HepG2 (cell line): ENCODE measurements around the gene RCC2.

ENCODE experiments used
- KDM1A ChIP-seq: IDR thresholded peaks from 2 replicates; pipeline ENCODE4 v1.6.1; 2016; ENCODE audit warnings: missing compliant biosample characterization
- KLF11 ChIP-seq: IDR thresholded peaks from 2 replicates; pipeline ENCODE4 v1.6.1; 2016; ENCODE audit warnings: missing compliant biosample characterization
- MZF1 ChIP-seq: sonication (generic); formaldehyde crosslinking; IDR thresholded peaks from 2 replicates; pipeline ENCODE4 v1.8.1; 2023; ENCODE audit warnings: mild to moderate bottlenecking, missing genetic modification reagents, borderline replicate concordance
- USF2 ChIP-seq, 2 experiments: sonication (generic) in 1 of 2; formaldehyde crosslinking in 1 of 2; IDR thresholded peaks; 2 replicates each; pipeline versions ENCODE4 v1.5.1 to v1.6.1; 2011 to 2020; ENCODE audit warnings: borderline replicate concordance in 1 of 2, low read depth in 1 of 2, low read length in 1 of 2, mild to moderate bottlenecking in 1 of 2, missing genetic modification reagents in 1 of 2, moderate library complexity in 1 of 2

DNA sequence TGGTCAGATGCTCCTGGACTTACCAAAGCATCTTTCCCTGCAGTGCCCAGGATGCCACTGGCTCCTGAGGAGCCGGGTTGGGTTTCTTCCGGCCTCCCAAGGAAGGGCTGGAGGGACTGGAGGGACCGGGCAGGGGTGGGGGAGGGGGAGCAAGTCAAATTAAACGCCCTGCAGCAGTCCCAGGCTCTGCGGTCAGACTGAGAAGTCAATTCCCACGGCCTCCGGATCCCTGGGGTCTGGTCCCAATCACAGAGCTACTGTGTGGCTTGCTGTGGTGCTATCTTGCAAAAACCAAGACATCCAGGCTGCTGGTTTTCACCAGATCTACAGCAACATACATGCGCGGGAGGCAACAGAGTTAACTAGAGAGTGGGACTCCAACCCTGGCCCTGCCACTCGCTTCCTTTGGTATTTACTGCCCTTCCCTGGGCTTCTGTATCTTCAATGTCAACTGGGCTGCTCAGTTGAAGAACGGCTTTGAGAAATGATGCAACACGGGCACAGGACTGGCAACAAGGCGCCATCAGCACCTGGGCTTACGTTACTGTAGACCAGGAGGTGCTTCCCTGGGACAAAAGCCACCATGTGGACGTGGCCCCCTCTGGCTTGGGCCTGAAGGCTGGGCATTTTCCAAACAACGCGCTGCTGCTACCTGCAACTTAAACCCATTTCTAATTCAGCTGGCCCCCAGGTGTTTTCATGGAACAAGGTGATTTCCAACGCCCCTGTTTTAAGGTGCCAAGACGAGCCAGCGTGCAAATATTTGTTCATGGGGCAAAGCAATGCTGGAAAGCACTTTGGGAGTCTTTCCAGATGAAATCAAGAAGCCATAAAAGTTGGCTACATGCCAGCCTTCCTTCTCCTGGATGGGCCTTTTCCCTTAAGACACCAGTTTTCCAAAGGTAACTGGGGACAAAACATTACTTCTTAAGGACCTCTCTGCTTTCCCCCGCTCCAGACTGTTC is 11.5 kb downstream of the RCC2 start:
- no peak for TF ChIP-seq MZF1 (CRISPR knock-in tag)
- TF ChIP-seq KDM1A (CRISPR knock-in tag): no peak
- TF ChIP-seq USF2 (IDR thresholded peaks at IDR 0.05; ENCODE audit: low read depth, low read length): no peak
- TF ChIP-seq USF2 (CRISPR knock-in tag; IDR thresholded peaks at IDR 0.05; ENCODE audit: borderline replicate concordance): no peak
- TF ChIP-seq KLF11 (CRISPR knock-in tag): no peak
